ENCODE measurements around the gene MYPOP. TPM values are rescaled to one million over a fixed set of nuclear protein-coding genes. Genes with fewer than 3 reads are reported as not detected.

MYPOP gene
- total and polyA plus RNA-seq, 9 of the 15 experiments (the other 6 are each of a cell fraction or from before 2014, with no cell fraction given): 0.32 to 7.6 (median 1.6) TPM

- TF ChIP-seq ZBTB40 (IDR thresholded peaks at IDR 0.05): peak; percentile 87
- TF ChIP-seq ZBTB40 (CRISPR knock-in tag; IDR thresholded peaks at IDR 0.05): no peak
- TF ChIP-seq ZNF318 (IDR thresholded peaks at IDR 0.05; ENCODE audit: borderline replicate concordance in 1 of 2, low read depth in 1 of 2): no peak
- no peak for TF ChIP-seq PHF8 (IDR thresholded peaks at IDR 0.05; ENCODE audit: borderline replicate concordance, low read length)
- TF ChIP-seq MTA1 (IDR thresholded peaks at IDR 0.05; ENCODE audit: borderline replicate concordance): no peak
- TF ChIP-seq ZNF77 (CRISPR knock-in tag; IDR thresholded peaks at IDR 0.05): no peak
Measured at GRCh38 chr19:45938733-45939319, 36.4 kb upstream of the MYPOP start (continued).
